HG02678 (cell line): ENCODE results near the gene MAPKBP1.

Experiments
- ATAC-seq: cut with Tn5 transposase; IDR thresholded peaks from one replicate; pipeline ENCODE4 v1.9.1; 2021; ENCODE audit warnings: mild to moderate bottlenecking, moderate library complexity; ENCODE audit not compliant: unreplicated experiment

Gene MAPKBP1

GRCh38 chr15:41862515-41863116 lies 88.3 kb downstream of the MAPKBP1 start:
- no peak for ATAC-seq

GRCh38 chr15:41865490-41866055 lies 91.3 kb downstream of the MAPKBP1 start:
- no peak for ATAC-seq

- no peak for ATAC-seq
Observed at GRCh38 chr15:41866263-41866703, 92.0 kb downstream of the MAPKBP1 start.

GRCh38 chr15:41866872-41867579 lies 92.7 kb downstream of the MAPKBP1 start:
- no peak for ATAC-seq

GRCh38 chr15:41868321-41868720 lies 94.0 kb downstream of the MAPKBP1 start:
- ATAC-seq = no peak

GRCh38 chr15:41869770-41870688 lies 95.7 kb downstream of the MAPKBP1 start:
- no peak for ATAC-seq

- no peak for ATAC-seq
Observed at GRCh38 chr15:41870689-41871081, 96.4 kb downstream of the MAPKBP1 start.

GRCh38 chr15:41871175-41871905 lies 97.1 kb downstream of the MAPKBP1 start:
- no peak for ATAC-seq

- no peak for ATAC-seq
Observed at GRCh38 chr15:41872166-41872747, 98.0 kb downstream of the MAPKBP1 start.

GRCh38 chr15:41873711-41874110 lies 99.4 kb downstream of the MAPKBP1 start:
- no peak for ATAC-seq

- no peak for ATAC-seq
Observed at GRCh38 chr15:41874736-41875135, 100.5 kb downstream of the MAPKBP1 start.

GRCh38 chr15:41876007-41876406 lies 101.7 kb downstream of the MAPKBP1 start:
- ATAC-seq = no peak

- ATAC-seq = no peak
Observed at GRCh38 chr15:41876689-41877088, 102.4 kb downstream of the MAPKBP1 start.
